Transverse colon (tissue), 4 donors: ENCODE measurements around the gene CCDC32.

Experiments
- EP300 ChIP-seq: sonication (generic); formaldehyde crosslinking; IDR thresholded peaks from one replicate; pipeline ENCODE4 v1.6.1; 2017; ENCODE audit warnings: antibody characterized with exemption, low read depth
- POLR2AphosphoS5 ChIP-seq, 3 donors: sonication (generic); formaldehyde crosslinking; IDR thresholded peaks; one replicate each; pipeline ENCODE4 v1.6.1; 2016; ENCODE audit warnings: antibody characterized with exemption in 3 of 3
- TF ChIP-seq, protein P1 (sequence below), 5 experiments: fragments of 200-600 bp in 3 of 5; fragments of 450-650 bp in 2 of 5; sonication (generic) in 3 of 5; IDR thresholded peaks; 1 replicate in 2 of 5; 2 replicates in 3 of 5; pipeline ENCODE4 v1.5.1; 2016 to 2017; ENCODE audit warnings: antibody characterized with exemption in 5 of 5, inconsistent platforms in 3 of 5, mild to moderate bottlenecking in 2 of 5, moderate library complexity in 1 of 5

DNA sequence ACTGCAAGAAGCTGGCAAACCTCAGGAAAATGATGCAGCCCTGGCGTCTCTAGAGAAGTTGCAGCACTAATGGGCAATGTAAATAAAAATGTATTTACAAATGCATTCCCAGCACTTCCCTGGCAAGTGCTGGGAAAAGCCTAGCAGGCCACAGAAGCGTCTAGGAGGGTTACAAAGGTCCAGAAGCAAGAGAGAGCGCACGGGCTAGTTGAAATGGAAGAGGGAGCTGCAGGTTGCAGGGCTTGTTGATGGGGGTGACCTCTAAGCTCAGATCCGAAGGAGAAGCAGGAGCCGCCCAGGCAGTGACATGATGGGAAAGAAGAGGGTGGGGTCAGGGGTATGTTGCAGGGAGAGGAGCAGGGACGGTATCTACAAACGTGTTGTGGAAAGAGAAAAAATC lies 26.5 kb upstream of the CCDC32 start:
- TF ChIP-seq EP300 (no peak), POLR2AphosphoS5 (IDR thresholded peaks at IDR 0.05) (no peak)
- TF ChIP-seq, protein P1, sequence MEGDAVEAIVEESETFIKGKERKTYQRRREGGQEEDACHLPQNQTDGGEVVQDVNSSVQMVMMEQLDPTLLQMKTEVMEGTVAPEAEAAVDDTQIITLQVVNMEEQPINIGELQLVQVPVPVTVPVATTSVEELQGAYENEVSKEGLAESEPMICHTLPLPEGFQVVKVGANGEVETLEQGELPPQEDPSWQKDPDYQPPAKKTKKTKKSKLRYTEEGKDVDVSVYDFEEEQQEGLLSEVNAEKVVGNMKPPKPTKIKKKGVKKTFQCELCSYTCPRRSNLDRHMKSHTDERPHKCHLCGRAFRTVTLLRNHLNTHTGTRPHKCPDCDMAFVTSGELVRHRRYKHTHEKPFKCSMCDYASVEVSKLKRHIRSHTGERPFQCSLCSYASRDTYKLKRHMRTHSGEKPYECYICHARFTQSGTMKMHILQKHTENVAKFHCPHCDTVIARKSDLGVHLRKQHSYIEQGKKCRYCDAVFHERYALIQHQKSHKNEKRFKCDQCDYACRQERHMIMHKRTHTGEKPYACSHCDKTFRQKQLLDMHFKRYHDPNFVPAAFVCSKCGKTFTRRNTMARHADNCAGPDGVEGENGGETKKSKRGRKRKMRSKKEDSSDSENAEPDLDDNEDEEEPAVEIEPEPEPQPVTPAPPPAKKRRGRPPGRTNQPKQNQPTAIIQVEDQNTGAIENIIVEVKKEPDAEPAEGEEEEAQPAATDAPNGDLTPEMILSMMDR (IDR thresholded peaks at IDR 0.05): no peak
